H1 (cell line): Measurements from ENCODE around the gene LCOR. TPM values are rescaled to one million over a fixed set of nuclear protein-coding genes. Genes with fewer than 3 reads are reported as not detected.

Experiments
- CTCF ChIA-PET: fragments of 300-600 bp; sonication (Branson Sonifier 250); formaldehyde crosslinking; loops from one replicate; lab custom pipeline; 2021; ENCODE audit not compliant: partially characterized antibody; lab: Charles Lee
- POLR2A ChIA-PET: fragments of 300-600 bp; sonication (Branson Sonifier 250); formaldehyde crosslinking; loops from one replicate; lab custom pipeline; 2021; ENCODE audit warnings: inconsistent platforms; ENCODE audit not compliant: partially characterized antibody; lab: Charles Lee
- DNase-seq, 2 experiments: peaks; one replicate each; pipeline versions ENCODE4 v3.0.0 to v3.0.0-alpha.2; 2010 to 2022; ENCODE audit warnings: low spot score in 2 of 2, low read depth in 1 of 2, mixed read lengths in 1 of 2
- FAIRE-seq: peaks from 2 replicates; lab custom pipeline; 2011; peaks lifted over from hg19 to GRCh38; lab: Jason Lieb, UNC
- H2AFZ ChIP-seq: 2 replicates; pipeline ENCODE4 v1.8.1; 2012; ENCODE audit warnings: low read length, inconsistent platforms
- H2AK5ac ChIP-seq: 2 replicates; pipeline ENCODE4 v1.6.1; 2013; ENCODE audit warnings: low read depth, low read length
- H2BK120ac ChIP-seq: replicated peaks from 2 replicates; pipeline ENCODE3; 2013; ENCODE audit warnings: low read depth, low read length, inconsistent platforms
- H2BK12ac ChIP-seq: 2 replicates; pipeline ENCODE4 v1.6.1; 2013; ENCODE audit warnings: low read depth, low read length
- H2BK15ac ChIP-seq: 2 replicates; pipeline ENCODE4 v1.6.1; 2013; ENCODE audit warnings: low read length
- H2BK20ac ChIP-seq: 2 replicates; pipeline ENCODE4 v1.6.1; 2013; ENCODE audit warnings: low read length
- H2BK5ac ChIP-seq: 2 replicates; pipeline ENCODE4 v1.6.1; 2013; ENCODE audit warnings: low read depth, low read length
- H3K14ac ChIP-seq: 2 replicates; pipeline ENCODE4 v1.6.1; 2013; ENCODE audit warnings: inconsistent platforms; ENCODE audit not compliant: insufficient read length
- H3K18ac ChIP-seq: 2 replicates; pipeline ENCODE4 v1.6.1; 2013; ENCODE audit warnings: low read length; ENCODE audit errors: extremely low read depth
- H3K23ac ChIP-seq: 2 replicates; pipeline ENCODE4 v1.6.1; 2013; ENCODE audit warnings: inconsistent platforms; ENCODE audit not compliant: insufficient read length
- H3K23me2 ChIP-seq: 2 replicates; pipeline ENCODE4 v1.6.1; 2013; ENCODE audit warnings: low read depth, low read length
- H3K27ac ChIP-seq: 2 replicates; pipeline ENCODE4 v1.6.1; 2011; ENCODE audit warnings: low read depth, low read length, inconsistent platforms
- H3K27me3 ChIP-seq, 4 experiments: replicated peaks in 1 of 4; 1 replicate in 1 of 4; 2 replicates in 3 of 4; pipeline versions ENCODE4 v1.6.1 to v1.8.1; 2011 to 2013; ENCODE audit warnings: low read length in 3 of 4, mild to moderate bottlenecking in 3 of 4, inconsistent platforms in 2 of 4, mixed read lengths in 2 of 4, moderate library complexity in 1 of 4; ENCODE audit not compliant: control insufficient read depth in 3 of 4, insufficient read depth in 3 of 4; ENCODE audit errors: extremely low read depth in 1 of 4
- H3K36me3 ChIP-seq, 4 experiments: 2 replicates each; pipeline versions ENCODE4 v1.6.1 to v1.8.1; 2011 to 2013; ENCODE audit warnings: mild to moderate bottlenecking in 4 of 4, low read length in 3 of 4, moderate library complexity in 2 of 4, control low read depth in 1 of 4, inconsistent platforms in 1 of 4; ENCODE audit not compliant: insufficient read depth in 4 of 4, control insufficient read depth in 2 of 4
- H3K4ac ChIP-seq: replicated peaks from 2 replicates; pipeline ENCODE3; 2013; ENCODE audit warnings: low read length, low read depth, mixed read lengths, inconsistent platforms; ENCODE audit not compliant: insufficient read length
- H3K4me1 ChIP-seq, 4 experiments: replicated peaks in 1 of 4; 1 replicate in 1 of 4; 2 replicates in 3 of 4; pipeline versions ENCODE4 v1.6.1 to v1.8.1; 2011 to 2013; ENCODE audit warnings: low read length in 3 of 4, inconsistent platforms in 2 of 4, mixed read lengths in 1 of 4; ENCODE audit not compliant: insufficient read depth in 4 of 4, control insufficient read depth in 3 of 4
- H3K4me2 ChIP-seq, 2 experiments: 2 replicates each; pipeline versions ENCODE4 v1.6.1 to v1.8.1; 2011 to 2013; ENCODE audit warnings: low read depth in 2 of 2, low read length in 2 of 2, control low read depth in 1 of 2, inconsistent platforms in 1 of 2, mild to moderate bottlenecking in 1 of 2; ENCODE audit not compliant: insufficient read depth in 1 of 2
- H3K4me3 ChIP-seq, 4 experiments: fragments of 200-600, 300-600 bp in 1 of 4; sonication (generic), shearing (Covaris generic), sonication (Bioruptor Twin) in 1 of 4; 2 replicates each; pipeline versions ENCODE4 v1.5.1 to v1.8.1; 2011 to 2016; ENCODE audit warnings: low read length in 4 of 4, low read depth in 3 of 4, control low read depth in 2 of 4, inconsistent platforms in 2 of 4, mild to moderate bottlenecking in 2 of 4, mixed read lengths in 1 of 4, moderate library complexity in 1 of 4; ENCODE audit not compliant: insufficient read depth in 2 of 4; ENCODE audit errors: extremely low read depth in 1 of 4
- H3K56ac ChIP-seq: replicated peaks from 2 replicates; pipeline ENCODE3; 2013; ENCODE audit warnings: low read depth, mild to moderate bottlenecking, mixed read lengths, low read length, inconsistent platforms; ENCODE audit not compliant: insufficient read length
- H3K79me1 ChIP-seq: 2 replicates; pipeline ENCODE4 v1.6.1; 2013; ENCODE audit warnings: low read depth, low read length, control low read depth
- H3K79me2 ChIP-seq, 2 experiments: 2 replicates each; pipeline versions ENCODE4 v1.6.1 to v1.8.1; 2012 to 2013; ENCODE audit warnings: low read length in 2 of 2, mild to moderate bottlenecking in 2 of 2, inconsistent platforms in 1 of 2; ENCODE audit not compliant: insufficient read depth in 2 of 2, control insufficient read depth in 1 of 2
- H3K9ac ChIP-seq, 4 experiments: replicated peaks in 1 of 4; 1 replicate in 1 of 4; 2 replicates in 3 of 4; pipeline versions ENCODE4 v1.6.1 to v1.8.1; 2011 to 2013; ENCODE audit warnings: low read depth in 3 of 4, low read length in 3 of 4, control low read depth in 2 of 4, mild to moderate bottlenecking in 2 of 4, moderate library complexity in 2 of 4, inconsistent platforms in 1 of 4; ENCODE audit errors: extremely low read depth in 1 of 4
- H3K9me3 ChIP-seq, 2 experiments: 2 replicates each; pipeline versions ENCODE4 v1.6.1 to v1.8.1; 2012 to 2013; ENCODE audit warnings: mild to moderate bottlenecking in 2 of 2, moderate library complexity in 2 of 2, control low read depth in 1 of 2, inconsistent platforms in 1 of 2, low read depth in 1 of 2, low read length in 1 of 2, mixed read lengths in 1 of 2; ENCODE audit not compliant: insufficient read depth in 2 of 2
- H4K20me1 ChIP-seq, 2 experiments: replicated peaks in 1 of 2; 2 replicates each; pipeline versions ENCODE3 to v1.8.1; 2011 to 2013; ENCODE audit warnings: inconsistent platforms in 2 of 2, low read length in 2 of 2, mild to moderate bottlenecking in 1 of 2; ENCODE audit not compliant: insufficient read depth in 2 of 2, control insufficient read depth in 1 of 2
- H4K5ac ChIP-seq: 2 replicates; pipeline ENCODE4 v1.6.1; 2013; ENCODE audit warnings: low read length, low read depth, mixed read lengths, inconsistent platforms; ENCODE audit not compliant: insufficient read length
- H4K8ac ChIP-seq: 2 replicates; pipeline ENCODE4 v1.8.0; 2013; ENCODE audit warnings: mild to moderate bottlenecking, moderate library complexity, low read length, inconsistent platforms; ENCODE audit not compliant: insufficient read depth; ENCODE audit errors: extremely low read depth
- H4K91ac ChIP-seq: replicated peaks from 2 replicates; pipeline ENCODE3; 2013; ENCODE audit warnings: low read length, mixed read lengths, inconsistent platforms; ENCODE audit not compliant: insufficient read length
- BCL11A ChIP-seq, 2 experiments: IDR thresholded peaks; one replicate each; pipeline ENCODE4 v1.6.1; 2011; ENCODE audit warnings: low read depth in 2 of 2, low read length in 2 of 2, mild to moderate bottlenecking in 2 of 2
- CEBPB ChIP-seq: IDR thresholded peaks from 2 replicates; pipeline ENCODE4 v1.6.1; 2012; ENCODE audit warnings: low read depth, low read length
- KDM5A ChIP-seq: fragments of 200-600 bp; IDR thresholded peaks from 2 replicates; pipeline ENCODE4 v1.7.1; 2012; ENCODE audit warnings: mild to moderate bottlenecking, low read length, inconsistent platforms, mixed read lengths
- RNF2 ChIP-seq: fragments of 200-900, 300-1000 bp; sonication (generic); IDR thresholded peaks from 2 replicates; pipeline ENCODE4 v1.7.1; 2016; ENCODE audit warnings: borderline replicate concordance, low read depth, mild to moderate bottlenecking, antibody characterized with exemption, low read length; ENCODE audit not compliant: poor library complexity, severe bottlenecking; ENCODE audit errors: missing control alignments
- SP2 ChIP-seq: IDR thresholded peaks from 2 replicates; pipeline ENCODE4 v1.6.1; 2012; ENCODE audit warnings: mild to moderate bottlenecking, low read length, inconsistent platforms
- WGBS, 2 experiments: shearing (Covaris generic) in 1 of 2; methylation state at CpG; one replicate each; pipeline versions ENCODE4 v1.1.6 to v1.1.7; 2013 to 2015; ENCODE audit warnings: low lambda C conversion rate in 2 of 2, mixed read lengths in 2 of 2, inconsistent platforms in 1 of 2, low coverage in 1 of 2, missing lambda C conversion rate in 1 of 2; ENCODE audit not compliant: insufficient replicate concordance in 2 of 2, insufficient coverage in 1 of 2, insufficient read length in 1 of 2; ENCODE audit errors: extremely low coverage in 1 of 2, missing lambda C conversion rate in 1 of 2; 5-methylcytosine and 5-hydroxymethylcytosine counted together
- polyA plus RNA-seq, 7 experiments: library from polyadenylated mRNA; depleted of rRNA in 3 of 7; stranded (reverse) in 5 of 7; unstranded in 2 of 7; fragments of >200 nt in 5 of 7; fragments of 200-250 nt in 2 of 7; gene quantifications; 1 replicate in 5 of 7; 2 replicates in 1 of 7; 4 replicates in 1 of 7; pipeline versions ENCODE4 v1.2.1 to v1.2.3, GENCODE V29; 2011 to 2013; ENCODE audit warnings: missing spikeins in 2 of 7, mixed read lengths in 2 of 7
- total RNA-seq: library from RNA; stranded (reverse); fragmentation: NEBNext Ultra II Directional; extraction: Animal tissue kit (Norgen Biotek cat#: 25700); gene quantifications from 2 replicates; pipeline ENCODE4 v1.2.1, GENCODE V29; 2021

Gene LCOR
- total and polyA plus RNA-seq, 2 of the 8 experiments (the other 6 are each of a cell fraction or from before 2014, with no cell fraction given), result 4.7 to 25.5 TPM

- no peak overlapping the region; the same call in 1 of the 2 replicates for H3K27ac ChIP-seq
- 86% methylated on average over 4 of the region's 4 CpGs; no CpG with 5 or more reads in 1 of the 2 experiments for WGBS, 2 experiments
Measured at GRCh38 chr10:96988426-96988825, 156.3 kb downstream of the LCOR start.

More at GRCh38 chr10:96988426-96988825, 156.3 kb downstream of the LCOR start:
- no peak overlapping the region for H3K56ac ChIP-seq
- H2BK120ac ChIP-seq, result no peak overlapping the region
- H4K8ac ChIP-seq, result no peak overlapping the region
- ChIA-PET POLR2A (no interaction called here), CTCF (interaction anchor here (1.2 kb wide), 2 partner anchors 79 to 84 kb away, joined by 4 to 5 read pairs; no protein-coding TSS in a partner anchor)
- no peaks in the 10 kb centered on the region for H3K9me3 ChIP-seq
- H2BK12ac ChIP-seq, result no peak overlapping the region
- DNase-seq, result no peak
- no peak for TF ChIP-seq RNF2
- TF ChIP-seq CEBPB, result no peak
- no peak for TF ChIP-seq SP2
- TF ChIP-seq KDM5A, result no peak
- no peak for TF ChIP-seq BCL11A (IDR thresholded peaks at IDR 0.05; ENCODE audit: low read depth in 2 of 2, low read length in 2 of 2)
- H4K5ac ChIP-seq, result no peak overlapping the region
- no peaks in the 10 kb centered on the region for H3K79me2 ChIP-seq
- no peak overlapping the region for H3K4me2 ChIP-seq
- H3K18ac ChIP-seq, result no peak overlapping the region
- no peak overlapping the region for H4K91ac ChIP-seq
- no peak overlapping the region for H3K23ac ChIP-seq
- no peaks in the 10 kb centered on the region for H4K20me1 ChIP-seq
- no peak overlapping the region for H2BK15ac ChIP-seq
- no peaks in the 10 kb centered on the region for H3K27me3 ChIP-seq
- H3K36me3 ChIP-seq, result no peaks in the 10 kb centered on the region
- no peak overlapping the region for H2AK5ac ChIP-seq
- H3K4me3 ChIP-seq, result no peak overlapping the region
- no peak overlapping the region for H2AFZ ChIP-seq
- H3K79me1 ChIP-seq, result no peaks in the 10 kb centered on the region
- no peak overlapping the region for H2BK20ac ChIP-seq
- H3K23me2 ChIP-seq, result no peaks in the 10 kb centered on the region
- no peak overlapping the region for H2BK5ac ChIP-seq
- no peak overlapping the region for H3K14ac ChIP-seq
- peaks cover 0 to 10% (median 2%) of the 10 kb centered on the region in 4 experiments; a peak in 5 of 7 replicates for H3K4me1 ChIP-seq
- H3K9ac ChIP-seq, result no peak overlapping the region
- H3K4ac ChIP-seq, result no peak overlapping the region
- FAIRE-seq, result no peak
